Astrocyte (in vitro differentiated cells and primary cell): ENCODE results near the gene PPM1M. TPM values are rescaled to one million over a fixed set of nuclear protein-coding genes. Genes with fewer than 3 reads are reported as not detected.
A peak's percentile ranks its signal among the peaks of the same experiment; 100 is the strongest.

ENCODE experiments used
- DNase-seq: peaks from one replicate; pipeline ENCODE4 v3.0.0-alpha.2; 2010; ENCODE audit warnings: low read depth
- FAIRE-seq: peaks from 2 replicates; lab custom pipeline; 2011; peaks lifted over from hg19 to GRCh38; lab: Jason Lieb, UNC
- H2AFZ ChIP-seq: 2 replicates; pipeline ENCODE4 v1.6.0; 2012; ENCODE audit warnings: low read depth, low read length, inconsistent platforms
- H3K27ac ChIP-seq: 2 replicates; pipeline ENCODE4 v1.5.1; 2011; ENCODE audit warnings: low read depth, low read length, inconsistent platforms
- H3K27me3 ChIP-seq: 2 replicates; pipeline ENCODE4 v1.6.0; 2011; ENCODE audit warnings: low read length, inconsistent platforms; ENCODE audit not compliant: insufficient read depth
- H3K36me3 ChIP-seq: 2 replicates; pipeline ENCODE4 v1.5.1; 2011; ENCODE audit warnings: low read length, inconsistent platforms; ENCODE audit not compliant: insufficient read depth
- H3K4me1 ChIP-seq: 2 replicates; pipeline ENCODE4 v1.5.1; 2011; ENCODE audit warnings: low read length, inconsistent platforms; ENCODE audit not compliant: insufficient read depth
- H3K4me2 ChIP-seq: 2 replicates; pipeline ENCODE4 v1.6.0; 2012; ENCODE audit warnings: low read length, inconsistent platforms
- H3K4me3 ChIP-seq: 2 replicates; pipeline ENCODE4 v1.5.1; 2011; ENCODE audit warnings: low read depth, mild to moderate bottlenecking, low read length, inconsistent platforms; ENCODE audit not compliant: insufficient read depth
- H3K79me2 ChIP-seq: 2 replicates; pipeline ENCODE4 v1.6.0; 2012; ENCODE audit warnings: mild to moderate bottlenecking, low read length, inconsistent platforms; ENCODE audit not compliant: insufficient read depth
- H3K9ac ChIP-seq: 2 replicates; pipeline ENCODE4 v1.6.0; 2012; ENCODE audit warnings: mild to moderate bottlenecking, low read length, inconsistent platforms
- H3K9me3 ChIP-seq: 2 replicates; pipeline ENCODE4 v1.5.1; 2012; ENCODE audit warnings: low read depth, mild to moderate bottlenecking, low read length, inconsistent platforms; ENCODE audit not compliant: insufficient read depth
- H4K20me1 ChIP-seq: 2 replicates; pipeline ENCODE4 v1.6.0; 2012; ENCODE audit warnings: low read length, inconsistent platforms; ENCODE audit not compliant: insufficient read depth
- H3K27ac Mint-ChIP-seq: one replicate; pipeline ENCODE4 v1.8.0; 2021; ENCODE audit warnings: mild to moderate bottlenecking, mixed read lengths; ENCODE audit not compliant: unreplicated experiment
- H3K27me3 Mint-ChIP-seq: one replicate; pipeline ENCODE4 v1.8.0; 2021; ENCODE audit warnings: low read depth, mixed read lengths; ENCODE audit not compliant: unreplicated experiment
- H3K36me3 Mint-ChIP-seq: one replicate; pipeline ENCODE4 v1.8.0; 2021; ENCODE audit warnings: low read depth, mixed read lengths; ENCODE audit not compliant: unreplicated experiment
- H3K4me1 Mint-ChIP-seq: one replicate; pipeline ENCODE4 v1.8.0; 2021; ENCODE audit warnings: low read depth, mixed read lengths; ENCODE audit not compliant: unreplicated experiment
- H3K4me3 Mint-ChIP-seq: one replicate; pipeline ENCODE4 v1.8.0; 2021; ENCODE audit warnings: mild to moderate bottlenecking, moderate library complexity, mixed read lengths; ENCODE audit not compliant: unreplicated experiment
- H3K9me3 Mint-ChIP-seq: one replicate; pipeline ENCODE4 v1.8.0; 2021; ENCODE audit warnings: mild to moderate bottlenecking, mixed read lengths; ENCODE audit not compliant: unreplicated experiment
- EZH2 ChIP-seq: IDR thresholded peaks from 2 replicates; pipeline ENCODE4 v1.6.1; 2012; ENCODE audit warnings: mild to moderate bottlenecking, low read length, inconsistent platforms; ENCODE audit not compliant: insufficient read depth
- total RNA-seq: library from RNA; stranded (reverse); gene quantifications from 2 replicates; pipeline ENCODE4 v1.2.1, GENCODE V29; 2021
- TF ChIP-seq, protein P1 (sequence below): IDR thresholded peaks from 2 replicates; pipeline ENCODE4 v1.5.1; 2011; ENCODE audit warnings: low read depth, mild to moderate bottlenecking, inconsistent platforms, low read length, moderate library complexity; ENCODE audit not compliant: insufficient read depth

PPM1M gene
- total RNA-seq, 1 donor from 2014 or later, result 9.1 TPM

GRCh38 chr3:52240059-52240885 lies 5.3 kb upstream of the PPM1M start:
- TF ChIP-seq, protein P1, sequence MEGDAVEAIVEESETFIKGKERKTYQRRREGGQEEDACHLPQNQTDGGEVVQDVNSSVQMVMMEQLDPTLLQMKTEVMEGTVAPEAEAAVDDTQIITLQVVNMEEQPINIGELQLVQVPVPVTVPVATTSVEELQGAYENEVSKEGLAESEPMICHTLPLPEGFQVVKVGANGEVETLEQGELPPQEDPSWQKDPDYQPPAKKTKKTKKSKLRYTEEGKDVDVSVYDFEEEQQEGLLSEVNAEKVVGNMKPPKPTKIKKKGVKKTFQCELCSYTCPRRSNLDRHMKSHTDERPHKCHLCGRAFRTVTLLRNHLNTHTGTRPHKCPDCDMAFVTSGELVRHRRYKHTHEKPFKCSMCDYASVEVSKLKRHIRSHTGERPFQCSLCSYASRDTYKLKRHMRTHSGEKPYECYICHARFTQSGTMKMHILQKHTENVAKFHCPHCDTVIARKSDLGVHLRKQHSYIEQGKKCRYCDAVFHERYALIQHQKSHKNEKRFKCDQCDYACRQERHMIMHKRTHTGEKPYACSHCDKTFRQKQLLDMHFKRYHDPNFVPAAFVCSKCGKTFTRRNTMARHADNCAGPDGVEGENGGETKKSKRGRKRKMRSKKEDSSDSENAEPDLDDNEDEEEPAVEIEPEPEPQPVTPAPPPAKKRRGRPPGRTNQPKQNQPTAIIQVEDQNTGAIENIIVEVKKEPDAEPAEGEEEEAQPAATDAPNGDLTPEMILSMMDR, result no peak
- TF ChIP-seq EZH2, result no peak
- DNase-seq (peak; percentile 93), FAIRE-seq (no peak)
- Mint-ChIP-seq H3K27ac (peak overlapping the region; percentile 100), H3K36me3 (peaks cover 9% of the 10 kb centered on the region), H3K4me3 (peak overlapping the region; percentile 90), H3K9me3 (peaks cover 7% of the 10 kb centered on the region), H3K27me3 (no peaks in the 10 kb centered on the region), H3K4me1 (peaks cover 35% of the 10 kb centered on the region)
- Histone ChIP-seq H3K27me3 (no peaks in the 10 kb centered on the region), H3K27ac (peak overlapping the region; percentile 50), H4K20me1 (peaks cover 21% of the 10 kb centered on the region), H3K9me3 (no peaks in the 10 kb centered on the region), H3K79me2 (peaks cover 39% of the 10 kb centered on the region), H3K4me3 (no peak overlapping the region), H2AFZ (no peak overlapping the region), H3K9ac (peak overlapping the region; percentile 21), H3K36me3 (no peaks in the 10 kb centered on the region), H3K4me2 (peak overlapping the region; percentile 92), H3K4me1 (peaks cover 55% of the 10 kb centered on the region)

- peaks cover 7% of the 10 kb centered on the region for H3K9me3 Mint-ChIP-seq
- peaks cover 32% of the 10 kb centered on the region for H3K79me2 ChIP-seq
- H2AFZ ChIP-seq, result no peak overlapping the region
- H3K9me3 ChIP-seq, result no peaks in the 10 kb centered on the region
- no peak for DNase-seq
- H3K36me3 ChIP-seq, result no peaks in the 10 kb centered on the region
- H3K27ac ChIP-seq, result no peak overlapping the region
- no peaks in the 10 kb centered on the region for H3K27me3 Mint-ChIP-seq
- no peaks in the 10 kb centered on the region for H3K27me3 ChIP-seq
- H3K4me3 Mint-ChIP-seq, result peak overlapping the region; percentile 90
- peaks cover 9% of the 10 kb centered on the region for H3K36me3 Mint-ChIP-seq
- peaks cover 15% of the 10 kb centered on the region for H4K20me1 ChIP-seq
- H3K4me1 ChIP-seq, result peaks cover 57% of the 10 kb centered on the region
- TF ChIP-seq, protein P1, result no peak
- no peak for TF ChIP-seq EZH2
- H3K9ac ChIP-seq, result no peak overlapping the region
- no peak for FAIRE-seq
- peaks cover 29% of the 10 kb centered on the region for H3K4me1 Mint-ChIP-seq
- H3K27ac Mint-ChIP-seq, result peak overlapping the region; percentile 100
- no peak overlapping the region for H3K4me2 ChIP-seq
- no peak overlapping the region for H3K4me3 ChIP-seq
These were observed 4.6 kb upstream of the PPM1M start for GRCh38 chr3:52240886-52241370.

DNA sequence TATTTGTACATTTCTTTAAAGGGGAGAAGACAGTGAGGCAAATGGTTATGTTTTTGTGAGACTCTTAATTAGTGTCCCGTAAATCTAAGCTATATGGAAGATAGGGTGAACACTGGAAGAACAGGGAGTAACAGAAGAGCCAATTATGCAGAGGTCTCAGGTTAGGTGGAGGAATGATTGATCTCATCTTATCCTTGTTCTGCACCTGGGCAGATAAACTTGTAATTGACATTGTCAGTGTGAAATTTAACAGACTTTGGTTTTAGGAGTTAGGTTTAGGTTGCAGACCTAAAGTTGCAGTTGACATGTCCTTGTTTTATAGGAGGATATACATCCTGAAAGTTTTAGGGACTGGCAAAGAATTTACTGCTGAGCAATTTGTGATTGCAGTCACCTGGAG lies 3.5 kb upstream of the PPM1M start:
- DNase-seq, result no peak
- peaks cover 7% of the 10 kb centered on the region for H3K9me3 Mint-ChIP-seq
- TF ChIP-seq, protein P1, result no peak
- TF ChIP-seq EZH2, result no peak
- Histone ChIP-seq H3K4me1 (peaks cover 53% of the 10 kb centered on the region), H3K27ac (no peak overlapping the region), H3K4me2 (no peak overlapping the region), H3K4me3 (no peak overlapping the region), H3K9me3 (no peaks in the 10 kb centered on the region), H3K9ac (no peak overlapping the region), H3K36me3 (no peaks in the 10 kb centered on the region), H3K27me3 (no peaks in the 10 kb centered on the region), H3K79me2 (peaks cover 27% of the 10 kb centered on the region), H4K20me1 (peaks cover 11% of the 10 kb centered on the region), H2AFZ (no peak overlapping the region)
- FAIRE-seq, result no peak
- H3K27ac Mint-ChIP-seq, result no peak overlapping the region
- H3K4me1 Mint-ChIP-seq, result peaks cover 24% of the 10 kb centered on the region
- H3K27me3 Mint-ChIP-seq, result no peaks in the 10 kb centered on the region
- H3K4me3 Mint-ChIP-seq, result peak overlapping the region; percentile 50
- peaks cover 5% of the 10 kb centered on the region for H3K36me3 Mint-ChIP-seq
